A549 (cell line): Measurements from ENCODE around the gene CSNK1D.
"Not testable (repeated sequence)": the region's sequence is repeated elsewhere in the genome, so short reads cannot be mapped to it uniquely, and the experiment has no call there.

Source experiments
- BHLHE40 ChIP-seq: IDR thresholded peaks from 2 replicates; pipeline ENCODE4 v1.6.1; 2012; ENCODE audit warnings: low read depth, low read length, inconsistent platforms
- CTCF ChIP-seq: fragments of >200 bp; sonication (Bioruptor Twin); formaldehyde crosslinking; IDR thresholded peaks from 3 replicates; pipeline ENCODE4 v1.5.1; 2016
- EP300 ChIP-seq, 2 experiments: fragments of >200 bp; sonication (Bioruptor Twin); formaldehyde crosslinking; IDR thresholded peaks; 2 replicates in 1 of 2; 3 replicates in 1 of 2; pipeline ENCODE4 v1.6.1; 2016 to 2017
- HDAC2 ChIP-seq: fragments of 200-600 bp; sonication (generic); IDR thresholded peaks from 2 replicates; pipeline ENCODE4 v1.6.1; 2016
- PHF8 ChIP-seq: fragments of 200-600 bp; sonication (generic); IDR thresholded peaks from 2 replicates; pipeline ENCODE4 v1.6.1; 2016; ENCODE audit warnings: low read depth, mild to moderate bottlenecking, antibody characterized with exemption, moderate library complexity, borderline replicate concordance
- POLR2A ChIP-seq: IDR thresholded peaks from 2 replicates; pipeline ENCODE4 v1.6.1; 2012; ENCODE audit warnings: mild to moderate bottlenecking, low read length
- POLR2AphosphoS2 ChIP-seq: conservative IDR thresholded peaks from 2 replicates; pipeline ENCODE4 v1.6.1; 2012; ENCODE audit warnings: low read length, improper control_type of control experiment, inconsistent platforms
- REST ChIP-seq: fragments of 200-600 bp; sonication (generic); IDR thresholded peaks from 2 replicates; pipeline ENCODE4 v1.6.1; 2016; ENCODE audit warnings: antibody characterized with exemption, mild to moderate bottlenecking, moderate library complexity
- RNF2 ChIP-seq: fragments of 200-600 bp; sonication (generic); IDR thresholded peaks from 2 replicates; pipeline ENCODE4 v1.6.1; 2016; ENCODE audit warnings: low read depth, mild to moderate bottlenecking, antibody characterized with exemption, moderate library complexity, borderline replicate concordance
- TP53 ChIP-seq: fragments of 250-450 bp; sonication (Bioruptor Pico); IDR thresholded peaks from 2 replicates; pipeline ENCODE4 v1.5.0; 2021; ENCODE audit warnings: mild to moderate bottlenecking, moderate library complexity

- TF ChIP-seq RNF2; CTCF; HDAC2; POLR2A; TP53 (CRISPR knock-in tag); POLR2AphosphoS2; REST; EP300 (IDR thresholded peaks at IDR 0.05); BHLHE40; PHF8: not testable (repeated sequence)
Measured at GRCh38 chr17:82254096-82254495, 19.4 kb downstream of the CSNK1D start.
